Stimulated activated naive CD8-positive, alpha-beta T cell treated with anti-CD3 and anti-CD28 coated beads, Interleukin-15, amount 100 ng/mL, for 72 hours (primary cell): ENCODE measurements around the gene GTPBP4.
"Not testable (repeated sequence)": the region's sequence is repeated elsewhere in the genome, so short reads cannot be mapped to it uniquely, and the experiment has no call there.

ENCODE experiments used
- ATAC-seq: fragments of 150-1000 bp; cut with Tn5 transposase; 2 replicates; pipeline ENCODE4 v1.10.0; 2021; ENCODE audit warnings: mild to moderate bottlenecking, moderate library complexity
- DNase-seq, 2 donors: peaks; one replicate each; pipeline ENCODE4 v3.0.0; 2021 to 2022
- H3K27ac Mint-ChIP-seq, 2 donors: one replicate each; pipeline ENCODE4 v1.8.0; 2022; ENCODE audit warnings: mild to moderate bottlenecking in 2 of 2, mixed read lengths in 2 of 2, moderate library complexity in 2 of 2
- H3K27me3 Mint-ChIP-seq: one replicate; pipeline ENCODE4 v1.8.0; 2022; ENCODE audit warnings: mixed read lengths
- H3K4me1 Mint-ChIP-seq: one replicate; pipeline ENCODE4 v1.8.0; 2022; ENCODE audit warnings: mild to moderate bottlenecking, mixed read lengths
- H3K4me3 Mint-ChIP-seq, 2 donors: one replicate each; pipeline ENCODE4 v1.8.0; 2022; ENCODE audit warnings: mild to moderate bottlenecking in 2 of 2, mixed read lengths in 2 of 2, moderate library complexity in 1 of 2
- H3K9me3 Mint-ChIP-seq, 2 donors: one replicate each; pipeline ENCODE4 v1.8.0; 2022; ENCODE audit warnings: mixed read lengths in 2 of 2

The GTPBP4 gene

GRCh38 chr10:1020958-1021357 is 32.7 kb downstream of the GTPBP4 start:
- no peak overlapping the region for H3K27ac Mint-ChIP-seq
- H3K4me3 Mint-ChIP-seq, result no peak overlapping the region
- H3K4me1 Mint-ChIP-seq, result no peaks in the 10 kb centered on the region
- H3K27me3 Mint-ChIP-seq, result no peaks in the 10 kb centered on the region
- no peaks in the 10 kb centered on the region for H3K9me3 Mint-ChIP-seq
- no peak for ATAC-seq
- no peak for DNase-seq

- H3K4me1 Mint-ChIP-seq, result no peaks in the 10 kb centered on the region
- H3K9me3 Mint-ChIP-seq, result no peaks in the 10 kb centered on the region
- no peaks in the 10 kb centered on the region for H3K27me3 Mint-ChIP-seq
- DNase-seq (no peak), ATAC-seq (no peak)
- no peak overlapping the region for H3K27ac Mint-ChIP-seq
- no peak overlapping the region for H3K4me3 Mint-ChIP-seq
These were observed 34.2 kb downstream of the GTPBP4 start for GRCh38 chr10:1022413-1022812.

- Mint-ChIP-seq H3K4me1 (no peaks in the 10 kb centered on the region), H3K27ac (no peak overlapping the region), H3K4me3 (no peak overlapping the region), H3K27me3 (no peaks in the 10 kb centered on the region), H3K9me3 (no peaks in the 10 kb centered on the region)
- DNase-seq, result no peak
- ATAC-seq, result no peak
These were observed 35.9 kb downstream of the GTPBP4 start for GRCh38 chr10:1024103-1024502.

- Mint-ChIP-seq H3K27ac (no peak within 1 kb of the TSS), H3K27me3 (no peaks in the 10 kb centered on the region), H3K4me1 (no peaks in the 10 kb centered on the region), H3K9me3 (no peaks in the 10 kb centered on the region), H3K4me3 (no peak within 1 kb of the TSS)
- ATAC-seq, result no peak
- no peak for DNase-seq
These were observed 37.4 kb downstream of the GTPBP4 start, which contains the start of gene IDI2 for GRCh38 chr10:1025683-1026082. IDI2 (minus strand) TSS chr10:1025859; CDS start chr10:1024723, 1,136 bp downstream.

- no peak for DNase-seq
- Mint-ChIP-seq H3K4me3 (no peak overlapping the region), H3K4me1 (no peaks in the 10 kb centered on the region), H3K27me3 (no peaks in the 10 kb centered on the region), H3K27ac (no peak overlapping the region), H3K9me3 (no peaks in the 10 kb centered on the region)
- ATAC-seq, result no peak
These were observed 38.3 kb downstream of the GTPBP4 start for GRCh38 chr10:1026578-1026977.

GRCh38 chr10:1029838-1030237 is 41.6 kb downstream of the GTPBP4 start:
- Mint-ChIP-seq H3K27me3 (no peaks in the 10 kb centered on the region), H3K27ac (no peak overlapping the region), H3K9me3 (no peaks in the 10 kb centered on the region), H3K4me1 (no peaks in the 10 kb centered on the region), H3K4me3 (no peak overlapping the region)
- ATAC-seq, result no peak
- no peak for DNase-seq

- DNase-seq (no peak), ATAC-seq (no peak)
- Mint-ChIP-seq H3K4me1 (peaks cover 15% of the 10 kb centered on the region), H3K27me3 (no peaks in the 10 kb centered on the region), H3K4me3 (no peak overlapping the region), H3K9me3 (no peaks in the 10 kb centered on the region), H3K27ac (no peak overlapping the region)
These were observed 45.4 kb downstream of the GTPBP4 start for GRCh38 chr10:1033601-1034000.

- no peak overlapping the region for H3K27ac Mint-ChIP-seq
- no peaks in the 10 kb centered on the region for H3K27me3 Mint-ChIP-seq
- ATAC-seq (no peak), DNase-seq (no peak)
- H3K9me3 Mint-ChIP-seq, result no peaks in the 10 kb centered on the region
- no peak overlapping the region for H3K4me3 Mint-ChIP-seq
- peaks cover 15% of the 10 kb centered on the region for H3K4me1 Mint-ChIP-seq
These were observed 46.5 kb downstream of the GTPBP4 start for GRCh38 chr10:1034758-1035157.

- no peak overlapping the region for H3K27ac Mint-ChIP-seq
- no peaks in the 10 kb centered on the region for H3K27me3 Mint-ChIP-seq
- H3K9me3 Mint-ChIP-seq, result no peaks in the 10 kb centered on the region
- DNase-seq (no peak), ATAC-seq (no peak)
- peaks cover 15% of the 10 kb centered on the region for H3K4me1 Mint-ChIP-seq
- no peak overlapping the region for H3K4me3 Mint-ChIP-seq
These were observed 47.0 kb downstream of the GTPBP4 start for GRCh38 chr10:1035201-1035600.

- Mint-ChIP-seq H3K9me3 (no peaks in the 10 kb centered on the region), H3K27me3 (no peaks in the 10 kb centered on the region), H3K27ac (no peak overlapping the region), H3K4me1 (peaks cover 15% of the 10 kb centered on the region), H3K4me3 (no peak overlapping the region)
- DNase-seq, result no peak
- ATAC-seq, result peak; percentile 45
These were observed 48.1 kb downstream of the GTPBP4 start for GRCh38 chr10:1036341-1036791.

GRCh38 chr10:1037098-1037497 is 48.9 kb downstream of the GTPBP4 start:
- H3K4me3 Mint-ChIP-seq, result no peak overlapping the region
- H3K4me1 Mint-ChIP-seq, result peaks cover 15% of the 10 kb centered on the region
- H3K27me3 Mint-ChIP-seq, result no peaks in the 10 kb centered on the region
- H3K9me3 Mint-ChIP-seq, result no peaks in the 10 kb centered on the region
- ATAC-seq (no peak), DNase-seq (no peak)
- no peak overlapping the region for H3K27ac Mint-ChIP-seq

- not testable (repeated sequence) for DNase-seq, H3K27me3 Mint-ChIP-seq, H3K9me3 Mint-ChIP-seq, H3K27ac Mint-ChIP-seq, ATAC-seq, H3K4me3 Mint-ChIP-seq
- H3K4me1 Mint-ChIP-seq, result peaks cover 23% of the 10 kb centered on the region
These were observed 50.5 kb downstream of the GTPBP4 start for GRCh38 chr10:1038769-1039168.

GRCh38 chr10:1040133-1040532 is 51.9 kb downstream of the GTPBP4 start:
- Mint-ChIP-seq H3K4me3 (no peak overlapping the region), H3K9me3 (no peaks in the 10 kb centered on the region), H3K27ac (no peak overlapping the region), H3K4me1 (peaks cover 37% of the 10 kb centered on the region), H3K27me3 (no peaks in the 10 kb centered on the region)
- ATAC-seq, result no peak
- DNase-seq, result no peak

- Mint-ChIP-seq H3K27me3 (no peaks in the 10 kb centered on the region), H3K27ac (no peak overlapping the region), H3K4me3 (no peak overlapping the region), H3K9me3 (no peaks in the 10 kb centered on the region), H3K4me1 (peaks cover 41% of the 10 kb centered on the region)
- no peak for DNase-seq
- no peak for ATAC-seq
These were observed 53.3 kb downstream of the GTPBP4 start for GRCh38 chr10:1041514-1041913.

GRCh38 chr10:1043532-1043995 is 55.3 kb downstream of the GTPBP4 start:
- no peaks in the 10 kb centered on the region for H3K9me3 Mint-ChIP-seq
- peak in 1 of 2 donors; percentile 42 for DNase-seq
- peak overlapping the region; percentile 70 to 80 for H3K4me3 Mint-ChIP-seq
- ATAC-seq, result peak; percentile 70
- H3K4me1 Mint-ChIP-seq, result peaks cover 43% of the 10 kb centered on the region
- H3K27me3 Mint-ChIP-seq, result no peaks in the 10 kb centered on the region
- peak overlapping the region; percentile 91 to 97 for H3K27ac Mint-ChIP-seq

GRCh38 chr10:1044146-1044545 is 55.9 kb downstream of the GTPBP4 start:
- Mint-ChIP-seq H3K27ac (peak overlapping the region; percentile 91 to 97), H3K9me3 (no peaks in the 10 kb centered on the region), H3K4me1 (peaks cover 43% of the 10 kb centered on the region), H3K27me3 (no peaks in the 10 kb centered on the region), H3K4me3 (peak overlapping the region; percentile 70 to 80)
- DNase-seq (no peak), ATAC-seq (no peak)

- ATAC-seq (no peak), DNase-seq (no peak)
- Mint-ChIP-seq H3K27ac (peak overlapping the region; percentile 49 to 84), H3K9me3 (no peaks in the 10 kb centered on the region), H3K4me1 (peaks cover 43% of the 10 kb centered on the region), H3K4me3 (peak overlapping the region; percentile 70 to 80), H3K27me3 (no peaks in the 10 kb centered on the region)
These were observed 56.7 kb downstream of the GTPBP4 start for GRCh38 chr10:1044964-1045363.
